ENCODE measurements around the gene NCKIPSD.

NCKIPSD gene

DNA sequence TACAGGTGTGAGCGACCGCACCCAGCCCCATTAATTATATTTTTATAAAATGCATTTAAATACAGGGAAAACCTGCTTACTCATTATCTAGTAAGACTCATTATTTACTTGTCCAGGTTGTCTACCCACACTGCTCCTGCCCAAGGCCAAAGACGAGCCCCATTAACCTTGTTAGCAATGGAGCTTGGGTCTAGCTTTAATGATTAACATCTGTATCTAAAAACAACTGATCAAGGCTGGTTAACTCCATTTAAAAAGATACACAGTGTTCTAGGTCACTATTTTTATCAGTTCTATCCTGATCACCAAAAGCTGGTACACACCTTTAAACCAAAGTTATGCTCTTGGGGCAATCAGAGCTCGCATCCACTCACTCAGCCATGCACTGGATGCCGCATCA, 10.4 kb upstream of the NCKIPSD start:
- no peak for DNase-seq

DNA sequence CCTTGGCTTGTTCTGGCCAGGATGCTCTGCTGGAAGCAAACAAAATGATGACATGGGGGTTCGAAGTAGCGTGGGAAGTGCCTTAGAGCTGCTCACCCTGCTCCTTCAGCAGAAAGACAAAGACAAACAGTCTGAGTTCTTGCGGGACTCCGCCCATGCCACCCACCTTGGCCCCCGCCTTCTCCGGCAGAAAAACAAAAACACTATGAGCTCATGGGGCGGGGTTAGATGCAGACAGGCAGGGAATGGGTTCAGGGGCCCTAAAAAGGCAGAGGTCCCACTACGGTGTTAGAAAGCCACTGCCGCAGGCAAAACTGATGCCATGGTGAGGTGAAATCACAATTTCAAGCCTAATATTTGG, 9.7 kb upstream of the NCKIPSD start:
- no peak for DNase-seq

DNA sequence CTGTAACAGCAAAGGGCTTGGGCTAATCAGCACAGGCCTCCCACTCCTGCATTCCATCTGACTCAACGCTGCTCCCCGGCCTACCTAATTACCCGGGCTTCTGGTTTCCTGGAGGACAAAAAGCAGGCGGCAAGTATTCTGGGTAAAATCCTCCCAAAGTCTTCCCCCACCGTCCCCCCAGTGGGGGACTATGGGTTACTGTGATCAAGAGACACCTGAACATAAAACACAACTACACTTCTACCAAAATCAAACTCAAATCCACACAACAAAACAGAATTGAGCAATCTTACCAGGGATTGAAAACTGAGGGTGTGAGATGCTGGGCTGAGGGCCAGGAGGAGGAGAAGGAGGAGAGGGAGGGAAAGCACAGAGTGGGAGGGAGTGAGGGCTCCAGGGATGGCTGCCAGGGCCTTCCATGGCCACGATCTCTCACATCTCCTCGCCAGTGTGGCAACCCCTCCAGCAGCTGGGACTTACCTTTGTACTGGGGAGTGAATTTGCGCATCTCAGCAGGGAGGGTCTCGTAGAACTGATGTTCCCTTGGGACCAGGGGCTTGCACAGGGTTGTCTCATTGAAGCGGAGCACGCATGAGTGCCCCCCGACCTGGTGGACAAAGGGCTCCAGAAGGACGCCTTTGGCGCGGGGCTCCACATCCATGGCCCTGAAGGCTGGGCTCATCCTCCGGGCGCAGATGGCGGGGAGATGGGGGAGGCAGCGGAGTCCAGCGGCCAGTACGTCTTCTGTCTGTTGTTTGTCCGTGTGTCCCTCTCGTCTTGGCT, 9.1 kb upstream of the NCKIPSD start:
- DNase-seq = no peak

- DNase-seq = no peak
Observed at GRCh38 chr3:48693826-48694225, 8.1 kb upstream of the NCKIPSD start.

- no peak for DNase-seq
Observed at GRCh38 chr3:48692551-48692950, 6.8 kb upstream of the NCKIPSD start.

DNA sequence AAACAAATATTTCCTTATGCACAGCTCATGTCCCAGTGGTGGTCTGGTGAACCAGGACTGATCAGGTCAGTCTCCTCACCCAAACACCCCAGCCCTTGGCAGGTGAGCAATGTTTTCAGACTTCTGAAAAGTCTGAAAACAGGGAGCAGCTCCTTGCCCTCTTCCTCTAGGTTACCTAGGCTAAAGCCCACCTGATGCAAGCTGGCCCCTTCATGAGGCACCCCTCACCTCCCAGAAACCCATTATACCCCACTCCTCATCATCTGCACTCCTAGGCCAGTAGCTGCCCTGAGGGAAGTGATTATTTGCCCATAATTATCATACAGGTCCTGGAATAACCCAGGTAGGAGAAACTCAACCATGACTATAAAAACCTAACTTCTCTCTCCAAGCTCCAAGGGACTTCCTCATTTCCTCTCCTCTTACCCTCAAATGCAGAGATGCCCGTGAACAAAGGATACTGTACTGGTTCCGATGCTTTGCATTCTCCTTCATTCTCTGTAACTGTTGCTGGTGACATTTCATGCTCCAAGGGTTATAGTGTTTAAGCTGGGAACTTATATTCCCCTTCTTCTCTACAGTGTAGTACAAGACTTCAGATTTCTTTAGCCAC, 5.2 kb upstream of the NCKIPSD start:
- DNase-seq = no peak

DNA sequence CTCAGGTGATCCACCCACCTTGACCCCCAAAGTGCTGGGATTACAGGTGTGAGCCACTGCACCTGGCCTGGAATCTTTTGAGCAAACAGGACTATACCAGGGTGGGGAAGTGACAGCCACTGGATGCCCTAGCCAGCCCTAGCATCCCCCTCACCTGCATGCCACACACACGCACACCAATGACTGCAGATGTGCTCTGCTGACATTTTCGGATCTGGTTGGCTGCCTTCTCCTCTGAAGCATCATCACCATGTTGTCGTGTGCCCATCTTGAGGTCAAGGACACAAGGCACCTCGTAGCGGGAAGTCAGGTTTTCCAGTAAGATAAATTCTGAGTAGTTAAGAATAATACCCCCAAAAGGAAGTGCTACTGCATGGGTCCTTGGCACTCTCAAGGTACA, 3.7 kb upstream of the NCKIPSD start:
- no peak for DNase-seq

DNA sequence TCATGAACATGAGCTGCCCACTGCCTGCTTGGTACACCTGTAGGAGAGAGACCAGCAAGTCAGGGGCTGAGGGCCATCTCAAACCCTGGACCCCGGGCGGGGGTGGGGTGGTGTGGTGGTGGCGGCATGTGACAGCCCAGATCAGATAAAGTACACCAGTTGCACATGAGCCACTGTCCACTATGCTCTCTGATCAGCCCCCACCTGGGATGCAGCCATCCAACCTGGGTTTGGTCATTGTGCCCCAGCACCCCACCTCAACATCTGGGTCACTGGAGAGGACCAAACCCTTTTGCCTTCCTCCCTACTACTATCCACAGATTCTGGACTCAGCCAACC, 3.0 kb upstream of the NCKIPSD start:
- DNase-seq = no peak

GRCh38 chr3:48688032-48688736, 2.5 kb upstream of the NCKIPSD start:
- DNase-seq = no peak

DNA sequence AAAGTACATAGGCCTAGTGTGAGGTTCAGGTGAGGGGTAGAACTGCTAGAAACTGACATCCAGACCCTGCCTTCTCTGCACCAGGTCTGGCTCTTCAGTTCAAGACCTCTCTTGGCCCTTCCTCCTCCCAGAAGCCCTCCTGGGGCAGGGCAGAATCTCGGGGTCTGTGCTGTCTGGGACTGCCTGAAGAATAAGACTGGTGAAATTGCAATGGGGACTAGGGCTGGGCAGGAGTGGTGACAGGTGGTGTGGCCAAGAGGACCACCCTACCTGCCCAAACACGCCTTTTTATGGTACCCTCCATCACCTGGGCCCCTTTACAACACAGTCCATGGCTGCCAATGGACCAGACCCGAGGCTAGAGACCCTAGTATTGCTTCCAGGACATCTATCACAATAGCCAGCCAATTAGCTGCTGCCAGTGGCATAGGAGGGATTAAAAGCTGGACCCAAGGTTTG, 1.5 kb upstream of the NCKIPSD start:
- no peak for DNase-seq

DNA sequence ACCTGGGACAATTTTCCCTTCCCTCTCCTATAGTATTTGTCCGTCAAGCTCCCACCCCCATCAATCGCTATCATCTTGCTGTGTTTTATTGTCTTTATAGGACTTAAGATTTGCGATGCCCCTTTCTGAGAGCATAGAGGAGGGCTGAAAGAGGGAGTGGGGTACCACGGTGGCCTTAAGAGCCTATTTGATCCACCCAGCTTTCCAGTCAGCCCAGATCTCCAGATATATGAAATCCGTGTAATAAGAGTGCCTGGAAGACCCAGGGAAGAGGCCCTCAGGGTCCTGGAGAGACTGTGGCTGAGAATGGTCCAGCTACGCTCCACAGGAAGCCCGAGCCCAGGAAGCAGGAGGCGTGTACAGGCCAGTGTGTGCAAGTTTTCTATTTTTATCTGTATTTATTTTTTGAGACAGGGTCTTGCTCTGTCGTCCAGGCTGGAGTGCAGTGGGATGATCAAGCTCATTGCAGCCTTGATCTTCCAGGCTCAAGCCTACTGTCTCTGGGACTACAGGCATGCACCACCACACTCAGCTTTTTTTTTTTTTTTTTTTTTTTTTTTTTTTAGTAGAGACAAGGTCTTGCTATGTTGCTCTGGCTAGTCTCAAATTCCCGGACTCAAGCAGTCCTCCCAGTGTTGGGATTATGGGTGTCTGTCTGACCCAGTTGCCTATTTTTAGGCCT, 964 bp upstream of the NCKIPSD start:
- no peak for DNase-seq

DNA sequence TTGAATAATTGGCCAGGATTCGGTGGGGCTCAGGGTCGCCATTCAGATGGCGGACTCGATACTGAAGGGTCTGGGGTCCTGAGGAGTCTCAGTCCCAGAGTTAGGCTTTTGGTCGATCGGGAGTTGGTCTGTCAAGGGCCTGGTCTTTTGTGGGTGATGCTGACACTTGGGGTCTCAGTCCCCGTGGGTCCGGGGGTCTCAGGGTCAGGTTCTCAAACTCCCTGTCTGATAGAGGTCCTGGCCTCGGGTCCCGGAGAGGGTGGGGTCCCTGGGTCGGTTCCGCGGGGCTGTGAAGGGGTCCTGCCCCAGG, 467 bp downstream of the NCKIPSD start:
- no peak for DNase-seq

DNA sequence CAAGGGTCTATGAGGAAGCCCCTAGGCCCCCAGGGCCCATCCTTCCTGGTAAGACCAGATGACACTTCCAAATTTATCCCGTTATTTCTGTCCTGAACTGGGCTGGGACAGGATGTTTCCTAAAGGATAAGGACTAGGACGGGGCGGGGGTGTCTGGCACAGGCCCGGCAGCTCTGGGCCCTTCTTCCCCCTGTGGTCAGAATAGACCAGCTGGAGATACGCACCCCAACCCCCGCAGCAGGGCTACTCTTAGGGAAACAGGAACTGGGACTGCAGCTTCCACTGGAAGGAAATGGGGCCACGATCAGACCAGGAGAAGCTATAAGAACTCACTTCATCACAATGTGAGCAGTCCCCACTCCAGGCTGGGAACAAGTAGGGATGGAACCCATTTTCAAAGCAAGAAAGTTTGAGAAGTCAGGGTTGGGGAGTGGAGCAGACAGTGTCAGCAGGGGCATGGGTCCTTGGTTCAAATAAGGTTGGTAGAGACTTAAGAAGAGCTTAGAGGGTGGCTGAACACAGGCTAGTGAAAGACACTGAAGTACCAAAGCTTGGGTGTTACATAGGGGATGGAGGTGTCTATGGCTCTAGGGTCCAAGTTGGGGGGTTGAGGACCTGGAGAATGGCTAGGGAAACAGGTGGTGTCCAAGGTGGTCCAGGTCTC, 1.1 kb downstream of the NCKIPSD start:
- DNase-seq = no peak

GRCh38 chr3:48684054-48684349, 1.7 kb downstream of the NCKIPSD start:
- DNase-seq = no peak

- DNase-seq = no peak
Observed at GRCh38 chr3:48682786-48683185, 2.9 kb downstream of the NCKIPSD start.

GRCh38 chr3:48681974-48682610, 3.6 kb downstream of the NCKIPSD start:
- no peak for DNase-seq

DNA sequence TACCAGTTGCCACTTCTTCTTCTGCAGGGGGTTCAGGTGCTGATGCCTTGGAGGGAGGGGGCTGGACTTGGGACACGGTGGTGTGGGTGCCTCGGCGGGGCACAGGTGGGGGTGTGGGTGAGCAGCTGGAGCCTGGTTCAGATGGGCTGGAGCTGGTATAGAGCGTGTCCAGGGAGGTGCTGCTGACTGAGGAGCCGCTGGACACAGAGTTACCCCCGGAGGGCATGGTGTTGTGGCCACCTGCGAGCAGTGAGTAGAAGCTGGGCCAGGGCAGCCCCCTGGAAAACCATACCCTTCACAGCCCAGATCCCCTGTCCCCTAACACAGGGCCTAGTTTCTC, 4.2 kb downstream of the NCKIPSD start:
- no peak for DNase-seq

DNA sequence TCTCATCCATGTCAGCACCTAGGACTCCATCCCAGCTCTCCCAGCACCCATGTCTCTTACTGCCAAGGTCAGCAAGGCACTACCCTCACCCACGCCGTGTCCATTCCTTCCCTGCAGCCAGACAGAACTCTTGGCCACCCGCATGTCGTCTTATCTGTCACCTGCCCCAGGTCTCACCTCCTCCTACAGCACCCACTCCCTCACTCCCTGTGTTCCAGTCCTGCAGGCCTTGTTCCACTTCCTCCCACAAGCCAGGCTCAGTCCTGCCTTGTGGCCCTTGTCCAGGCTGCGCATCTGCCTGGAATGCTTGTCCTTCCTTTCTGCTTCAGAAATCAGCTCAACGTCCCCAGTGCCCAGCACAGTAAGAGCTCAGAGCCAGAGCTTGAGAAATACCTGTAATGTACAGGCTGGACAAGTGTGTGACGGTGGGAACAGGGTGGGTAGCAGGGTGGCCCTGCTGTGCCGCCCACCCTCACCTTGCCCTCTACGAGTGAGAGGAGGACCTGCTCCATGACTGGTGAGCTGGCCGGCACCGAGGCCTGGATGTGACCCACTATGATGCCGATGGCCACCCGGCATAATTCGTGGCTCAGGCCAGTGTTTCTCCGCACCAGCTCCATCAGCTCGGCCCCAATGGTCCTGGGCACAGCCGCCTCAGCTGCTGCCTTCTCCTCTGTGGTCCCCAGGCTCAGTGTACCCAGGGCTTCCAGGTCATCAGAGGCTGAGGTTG, 4.7 kb downstream of the NCKIPSD start:
- no peak for DNase-seq

- DNase-seq = no peak
Observed at GRCh38 chr3:48679411-48680391, 6.0 kb downstream of the NCKIPSD start.

- DNase-seq = no peak
Observed at GRCh38 chr3:48678566-48679380, 6.9 kb downstream of the NCKIPSD start.

All from NCI-H2171 (cell line).